G401 (cell line): ENCODE data around the gene LAMTOR4. TPM values are rescaled to one million over a fixed set of nuclear protein-coding genes. Genes with fewer than 3 reads are reported as not detected.

Source experiments
- DNase-seq: peaks from one replicate; pipeline ENCODE4 v3.0.0-alpha.2; 2015; ENCODE audit warnings: low spot score
- in situ Hi-C: cut with HindIII; loops from 2 replicates; pipeline ENCODE4 v1.10.0; 2016; ENCODE audit warnings: low sequenced_read_pairs, mixed read lengths
- total RNA-seq: library from RNA; depleted of rRNA; stranded (reverse); fragments of >200 nt; shearing (Covaris generic); gene quantifications from 2 replicates; pipeline ENCODE4 v1.2.3, GENCODE V29; 2014; rRNA removed

Gene LAMTOR4
- 97.5 and 231 TPM in 2 replicates for total RNA-seq

DNA sequence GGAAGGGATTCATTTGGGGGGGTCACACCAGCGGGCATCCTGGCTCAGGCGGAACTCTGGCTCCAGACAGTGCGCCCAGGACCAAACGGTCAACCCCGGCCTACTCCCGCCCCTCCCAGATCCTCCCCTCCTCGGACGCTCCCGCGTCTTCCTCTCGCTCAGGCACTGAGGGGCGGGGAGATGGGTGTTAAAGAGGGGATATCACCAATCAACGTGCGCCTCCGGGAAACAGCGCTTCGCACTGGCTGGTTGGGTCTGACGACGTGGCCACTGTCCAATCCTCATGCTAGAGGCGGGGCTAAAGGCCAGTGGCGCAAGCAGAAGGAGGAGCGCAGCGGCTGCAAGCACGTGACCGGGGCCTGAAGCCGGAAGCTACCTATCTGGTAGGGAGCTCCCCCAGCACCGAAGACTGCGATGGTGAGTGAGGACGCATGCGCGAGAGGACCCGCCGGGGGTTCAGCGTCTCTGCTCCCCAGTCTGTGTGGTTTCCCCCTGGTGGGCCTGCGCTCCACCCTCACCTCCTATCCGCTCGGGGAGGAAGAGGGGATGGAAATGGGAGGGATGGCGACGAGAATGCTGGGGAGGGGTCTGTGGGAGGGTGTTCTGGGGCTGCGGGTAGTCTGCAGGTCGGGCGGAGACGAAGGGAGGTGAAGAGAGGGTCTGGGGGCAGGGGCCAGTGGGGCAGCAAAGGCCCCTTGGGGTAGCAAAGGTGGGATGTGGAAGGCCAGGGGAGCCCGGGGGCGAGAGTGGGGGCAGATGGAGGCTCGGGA is at the start of gene LAMTOR4:
LAMTOR4 (plus strand) TSS at position 360 of the 770 bp plus-strand sequence; CDS start at position 415, 55 bp downstream.
- in situ Hi-C loops: no loop called here
- DNase-seq: peak; percentile 100

GRCh38 chr7:100099452-100099851 is 49.3 kb upstream of the LAMTOR4 start:
- DNase-seq: no peak
- in situ Hi-C loops: no loop called here

DNA sequence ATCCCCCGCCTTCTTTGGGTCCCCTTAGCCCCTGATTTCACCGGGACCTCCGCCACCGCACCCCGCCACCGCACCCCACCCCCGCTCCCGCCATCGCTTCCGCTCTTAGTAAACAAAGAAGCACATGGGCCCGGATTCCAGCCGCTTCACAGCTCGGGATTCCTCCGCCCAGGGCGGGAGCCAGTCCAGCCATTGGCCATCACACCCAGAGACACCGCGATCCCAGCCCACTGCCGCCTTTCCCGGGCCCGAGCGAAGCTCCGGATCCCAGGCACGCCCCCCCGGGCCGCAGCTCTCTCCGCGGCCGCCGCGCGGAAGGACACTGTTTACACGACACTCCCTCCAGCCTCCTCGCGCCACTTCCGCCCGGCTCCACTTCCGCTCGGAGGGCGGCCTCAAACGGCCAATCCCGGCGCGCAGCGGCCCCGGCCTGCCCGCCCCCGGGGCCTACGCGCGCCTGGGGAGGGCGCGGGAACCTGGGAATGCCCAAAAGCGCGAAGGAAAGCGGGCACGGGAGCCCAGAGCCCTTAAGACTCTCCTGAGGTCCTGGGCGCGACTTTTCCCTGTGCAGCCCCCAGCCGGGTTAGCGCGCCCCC is 48.2 kb upstream of the LAMTOR4 start:
- in situ Hi-C loops: no loop called here
- DNase-seq: peak; percentile 89

DNA sequence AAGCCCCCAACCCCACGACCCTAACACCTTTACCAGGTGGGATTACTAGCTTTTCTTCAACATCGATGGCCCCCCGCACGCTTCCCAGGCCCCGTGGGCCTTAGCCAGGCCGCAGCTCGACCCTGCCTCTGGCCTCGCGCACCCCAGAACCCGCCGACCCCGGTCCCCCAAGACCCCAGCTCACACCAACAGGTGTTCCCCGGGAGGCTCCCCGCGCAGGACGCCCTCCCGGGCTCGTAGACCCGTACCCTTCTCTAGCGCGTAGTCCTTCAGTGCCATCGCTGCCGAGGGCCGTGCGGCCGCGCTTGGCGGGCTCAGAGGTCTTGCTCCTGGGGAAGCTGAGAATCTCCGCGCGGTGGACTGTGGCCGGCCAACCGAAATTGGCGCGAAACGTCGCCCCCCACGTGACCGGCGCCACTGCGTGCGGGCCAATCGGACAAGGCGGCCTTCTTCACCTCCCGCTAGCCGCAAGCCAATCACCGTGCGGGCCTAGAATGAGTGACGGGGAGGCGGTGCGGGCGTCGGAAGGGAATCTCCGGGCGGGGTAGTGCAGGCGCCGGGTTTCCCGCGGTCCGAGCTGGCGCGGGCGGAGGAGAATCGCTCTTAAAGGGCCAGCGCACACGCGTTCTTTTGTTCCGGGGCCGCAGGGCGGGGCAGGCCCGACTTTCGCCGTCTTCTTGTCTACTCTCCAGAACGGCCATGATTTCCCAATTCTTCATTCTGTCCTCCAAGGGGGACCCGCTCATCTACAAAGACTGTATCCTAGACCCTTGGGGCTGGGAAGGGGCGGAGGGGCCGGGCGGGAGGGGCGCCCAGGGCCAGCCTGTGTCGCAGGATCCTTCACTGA is 47.5 kb upstream of the LAMTOR4 start, which contains the start of the genes AP4M1 and MCM7:
AP4M1 (plus strand) TSS at position 628 of the 847 bp plus-strand sequence; CDS start at position 700, 72 bp downstream.
MCM7 (minus strand) TSS at position 382 of the 847 bp plus-strand sequence; CDS start at position 279, 103 bp downstream.
- in situ Hi-C loops: no loop called here
- DNase-seq: peak; percentile 99

- DNase-seq: no peak
- in situ Hi-C loops: no loop called here
Measured at GRCh38 chr7:100102950-100103840, 45.5 kb upstream of the LAMTOR4 start.

GRCh38 chr7:100105534-100105933 is 43.2 kb upstream of the LAMTOR4 start:
- in situ Hi-C loops: no loop called here
- no peak for DNase-seq

DNA sequence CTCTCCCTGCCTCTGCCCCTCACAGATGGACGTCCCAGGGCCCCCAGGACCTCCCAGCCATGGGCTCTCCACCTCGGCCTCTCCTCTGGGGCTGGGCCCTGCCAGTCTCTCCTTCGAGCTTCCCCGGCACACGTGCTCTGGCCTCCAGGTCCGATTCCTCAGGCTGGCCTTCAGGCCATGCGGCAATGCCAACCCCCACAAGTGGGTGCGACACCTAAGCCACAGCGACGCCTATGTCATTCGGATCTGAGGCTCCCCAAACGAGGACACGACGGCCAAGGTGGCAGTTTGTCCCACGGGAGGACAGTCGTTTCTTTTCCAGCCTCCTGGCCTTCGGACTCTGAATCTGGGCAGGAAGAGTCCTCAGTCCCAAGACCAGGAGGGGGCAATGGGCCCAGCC is 42.1 kb upstream of the LAMTOR4 start:
- in situ Hi-C loops: no loop called here
- no peak for DNase-seq

DNA sequence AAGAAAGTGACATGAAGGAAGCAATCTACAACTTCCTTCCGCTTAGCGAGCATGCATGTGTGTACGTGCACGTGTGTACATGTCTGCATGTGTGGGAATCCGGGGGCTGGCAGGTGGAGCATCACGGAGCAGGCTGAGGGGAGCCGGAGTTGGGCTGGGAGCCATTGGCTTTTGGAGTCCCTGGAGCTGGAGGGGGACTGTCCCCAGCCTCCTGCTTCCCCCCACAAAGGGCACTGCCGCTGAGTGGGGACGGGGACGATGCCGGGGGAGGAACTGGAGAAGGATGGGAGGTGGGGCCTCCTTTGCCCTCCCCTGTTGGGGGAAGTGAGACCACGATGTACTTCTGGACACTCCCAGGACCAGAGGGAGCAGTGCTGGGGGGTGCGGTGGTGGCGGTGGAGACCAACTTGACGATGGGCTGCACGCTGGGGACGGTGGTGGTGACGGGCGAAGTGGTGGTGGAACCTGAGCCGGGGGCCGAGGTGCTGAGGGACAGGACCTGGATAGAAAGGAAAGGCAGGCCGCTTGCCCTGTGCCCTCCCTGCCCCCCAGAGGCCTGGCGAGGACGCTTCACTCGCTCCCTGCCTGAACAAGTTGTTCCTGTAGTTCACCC is 41.5 kb upstream of the LAMTOR4 start:
- in situ Hi-C loops: no loop called here
- DNase-seq: no peak

GRCh38 chr7:100107890-100108289 is 40.8 kb upstream of the LAMTOR4 start:
- in situ Hi-C loops: no loop called here
- no peak for DNase-seq

DNA sequence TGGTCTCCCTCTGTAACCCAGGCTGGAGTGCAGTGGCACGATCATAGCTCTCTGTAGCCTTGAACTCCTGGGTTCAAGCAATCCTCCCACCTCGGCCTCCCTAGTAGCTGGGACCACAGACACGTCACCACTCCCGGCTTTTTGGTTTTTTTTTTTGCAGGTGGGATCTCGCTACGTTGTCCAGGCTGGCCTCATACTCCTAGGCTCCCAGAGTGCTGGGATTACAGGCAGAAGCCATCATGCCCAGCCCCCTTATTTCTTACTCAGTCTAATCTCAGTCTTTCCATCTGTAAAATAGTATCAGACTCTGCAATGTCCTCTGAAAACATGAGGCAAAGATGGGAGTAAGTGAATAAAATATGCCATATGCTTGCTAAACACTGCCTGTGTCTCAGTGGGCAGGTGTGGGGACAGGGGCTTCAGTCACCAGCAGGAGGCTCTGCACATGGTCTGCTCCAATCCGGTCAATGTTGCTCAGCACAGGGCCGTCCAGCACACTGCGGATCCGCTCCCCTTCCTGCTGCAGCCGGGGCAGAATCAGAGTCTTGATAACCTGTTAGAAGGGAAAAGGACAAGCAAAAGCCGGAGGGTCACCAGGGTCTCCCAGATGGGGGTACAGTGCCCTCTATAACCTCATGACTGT is 39.1 kb upstream of the LAMTOR4 start:
- DNase-seq: no peak
- in situ Hi-C loops: no loop called here

- DNase-seq: no peak
- in situ Hi-C loops: no loop called here
Measured at GRCh38 chr7:100111156-100111555, 37.6 kb upstream of the LAMTOR4 start.

DNA sequence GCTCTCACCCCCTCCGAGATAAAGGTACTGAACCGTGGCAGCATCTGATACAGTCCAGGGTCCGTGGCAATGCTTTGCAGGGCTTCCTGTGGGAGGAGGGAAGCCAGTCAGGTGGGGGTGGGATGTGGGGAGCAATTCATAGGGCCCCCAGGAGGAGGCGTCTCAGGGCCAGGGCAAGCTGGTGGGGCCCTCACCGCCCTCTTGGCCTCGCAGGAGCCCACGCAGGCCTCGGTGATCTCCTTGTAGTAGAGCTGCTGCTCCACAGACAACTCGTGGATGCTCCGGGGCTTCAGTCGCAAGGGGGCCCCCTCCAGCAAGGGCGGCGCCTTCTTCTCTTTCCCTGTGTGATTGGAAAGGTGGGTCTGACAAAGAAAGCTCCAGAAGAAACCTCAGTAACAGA is 36.8 kb upstream of the LAMTOR4 start:
- DNase-seq: no peak
- in situ Hi-C loops: no loop called here

DNA sequence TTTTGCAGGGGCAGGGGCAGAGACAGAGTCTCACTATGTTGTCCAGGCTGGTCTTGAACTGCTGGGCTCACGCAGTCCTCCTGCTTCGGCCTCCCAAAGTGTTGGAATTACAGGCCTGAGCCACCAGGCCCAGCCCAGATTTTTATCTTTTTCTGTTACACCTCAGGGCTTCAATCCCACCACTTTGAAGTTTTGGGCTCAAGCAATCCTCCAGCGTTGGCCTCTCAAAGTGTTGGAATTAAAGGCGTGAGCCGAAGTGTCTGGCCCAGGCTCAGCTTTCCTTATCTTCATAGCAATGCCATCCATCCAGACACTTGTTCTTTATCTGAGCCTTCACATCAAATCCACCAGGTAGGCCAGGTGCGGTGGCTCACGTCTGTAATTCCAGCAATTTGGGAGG is 33.7 kb upstream of the LAMTOR4 start:
- in situ Hi-C loops: no loop called here
- DNase-seq: no peak

- DNase-seq: no peak
Measured at GRCh38 chr7:100118388-100119071, 30.2 kb upstream of the LAMTOR4 start.

DNA sequence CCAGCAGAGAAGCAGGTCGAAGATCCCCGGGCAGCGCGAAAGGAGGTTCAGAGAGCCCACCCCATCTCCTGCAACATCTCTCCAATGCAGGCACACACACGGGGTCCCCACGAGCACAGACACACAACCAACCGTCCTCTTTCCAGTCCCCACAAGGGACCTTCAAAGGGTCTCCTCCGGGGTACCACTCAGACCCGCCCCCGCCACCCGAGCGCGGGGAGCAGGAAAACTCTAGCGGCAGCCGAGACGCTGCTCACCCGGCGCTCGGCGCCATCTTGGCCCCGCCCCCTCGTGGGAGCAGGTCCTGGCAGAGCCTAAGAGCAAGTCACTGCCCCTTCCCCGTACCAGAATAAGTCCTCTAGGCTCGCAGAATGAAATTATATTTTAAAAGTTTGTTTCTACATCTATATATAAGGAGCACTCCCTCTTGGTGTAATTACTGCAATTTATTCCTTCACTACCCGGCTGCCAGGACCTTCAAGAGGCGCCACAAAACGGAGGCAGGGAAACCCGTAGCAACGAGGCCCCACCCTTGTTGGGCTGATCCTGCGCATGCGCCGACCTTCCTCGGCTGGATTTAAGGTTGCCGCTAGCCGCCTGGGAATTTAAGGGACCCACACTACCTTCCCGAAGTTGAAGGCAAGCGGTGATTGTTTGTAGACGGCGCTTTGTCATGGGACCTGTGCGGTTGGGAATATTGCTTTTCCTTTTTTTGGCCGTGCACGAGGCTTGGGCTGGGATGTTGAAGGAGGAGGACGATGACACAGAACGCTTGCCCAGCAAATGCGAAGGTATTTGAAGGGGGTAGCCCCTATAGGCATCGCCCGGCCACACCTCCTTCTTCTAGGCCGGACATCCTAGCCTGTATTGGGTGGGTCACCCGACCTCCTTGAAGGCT is 29.4 kb upstream of the LAMTOR4 start, which contains the start of the genes CNPY4 and TAF6:
CNPY4 (plus strand) TSS at position 563 of the 898 bp plus-strand sequence; CDS start at position 674, 111 bp downstream.
TAF6 (minus strand) TSS at position 287 of the 898 bp plus-strand sequence. CDS start 5,149 bp downstream, outside the sequence.
- in situ Hi-C loops: no loop called here
- peak; percentile 97 for DNase-seq

More at GRCh38 chr7:100118388-100119071, 30.2 kb upstream of the LAMTOR4 start:
- in situ Hi-C loops: no loop called here
